Endothelial cell (in vitro differentiated cells): ENCODE data around the gene MCM6. TPM values are rescaled to one million over a fixed set of nuclear protein-coding genes. Genes with fewer than 3 reads are reported as not detected.

ENCODE experiments used
- DNase-seq: peaks from one replicate; pipeline ENCODE4 v3.0.0; 2021; ENCODE audit warnings: low spot score
- H3K27ac Mint-ChIP-seq: one replicate; pipeline ENCODE4 v1.8.0; 2021; ENCODE audit warnings: mixed read lengths, inconsistent platforms; ENCODE audit not compliant: unreplicated experiment
- H3K27me3 Mint-ChIP-seq: one replicate; pipeline ENCODE4 v1.8.0; 2021; ENCODE audit warnings: mild to moderate bottlenecking, moderate library complexity, mixed read lengths, inconsistent platforms; ENCODE audit not compliant: unreplicated experiment
- H3K36me3 Mint-ChIP-seq: one replicate; pipeline ENCODE4 v1.8.0; 2021; ENCODE audit warnings: mild to moderate bottlenecking, low read depth, mixed read lengths, inconsistent platforms; ENCODE audit not compliant: unreplicated experiment
- H3K4me1 Mint-ChIP-seq: one replicate; pipeline ENCODE4 v1.8.0; 2021; ENCODE audit warnings: mild to moderate bottlenecking, mixed read lengths, inconsistent platforms; ENCODE audit not compliant: unreplicated experiment
- H3K4me3 Mint-ChIP-seq: one replicate; pipeline ENCODE4 v1.8.0; 2021; ENCODE audit warnings: mild to moderate bottlenecking, mixed read lengths, inconsistent platforms; ENCODE audit not compliant: unreplicated experiment
- H3K9me3 Mint-ChIP-seq: one replicate; pipeline ENCODE4 v1.8.0; 2021; ENCODE audit warnings: mixed read lengths, inconsistent platforms; ENCODE audit not compliant: unreplicated experiment
- long read RNA-seq: library from polyadenylated mRNA; unstranded; transcript quantifications from one replicate; pipeline ENCODE4 v2.0.0, GENCODE V29; 2020; ENCODE audit not compliant: unreplicated experiment
- total RNA-seq: library from RNA; stranded (reverse); fragmentation: NEBNext Ultra II Directional; extraction: Animal tissue kit (Norgen Biotek cat#: 25700); gene quantifications from one replicate; pipeline ENCODE4 v1.2.1, GENCODE V29; 2021; ENCODE audit not compliant: unreplicated experiment
- TF ChIP-seq, protein P1 (sequence below): fragments of 200-600 bp; sonication (generic); IDR thresholded peaks from one replicate; pipeline ENCODE4 v1.5.0; 2021; ENCODE audit warnings: antibody characterized with exemption; ENCODE audit not compliant: unreplicated experiment

MCM6 gene
- total RNA-seq: 27.2 TPM
- long read RNA-seq, transcript MCM6-201 (17 exons, 3,736 nt): major isoform, 13 of 15 reads
- long read RNA-seq, partial matches to known transcripts: 2 of 15 reads
- long read RNA-seq, other reads (novel, unspliced or antisense): 0 of 15 reads

DNA sequence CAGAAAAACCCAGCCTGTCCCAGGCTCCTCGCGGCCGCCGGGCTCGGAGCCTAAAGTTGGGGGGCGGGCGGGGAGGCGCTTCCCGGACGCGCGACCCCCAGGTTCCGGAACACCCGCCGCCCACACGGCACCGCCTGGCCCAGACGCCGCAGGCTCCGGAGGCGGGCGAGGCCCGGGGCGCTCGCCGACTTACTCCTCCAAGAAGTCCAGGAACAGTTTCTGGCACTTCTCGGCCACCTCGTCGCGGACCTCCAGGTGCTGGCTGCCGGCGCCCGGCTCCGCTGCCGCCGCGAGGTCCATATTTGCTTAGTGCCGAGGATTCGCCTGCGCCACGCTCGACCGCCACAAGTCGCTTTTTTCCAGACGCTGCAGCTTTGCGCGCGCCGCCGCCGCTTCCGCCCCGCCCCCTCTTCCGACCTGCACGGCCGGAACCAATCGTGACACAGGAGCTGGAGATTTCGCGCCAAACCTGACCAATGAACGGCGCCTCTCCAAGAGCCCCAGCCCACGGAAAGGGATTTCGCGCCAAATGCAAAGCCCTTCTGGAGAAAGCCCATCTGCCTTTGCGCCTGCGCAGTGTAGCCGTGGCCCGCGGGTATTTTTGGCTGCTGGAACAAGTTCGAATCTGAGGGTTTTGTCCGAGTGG, at the start of gene MCM6:
Gene MCM6, minus strand, starts transcription at position 378 of the 646 bp plus-strand sequence. Its CDS starts 78 bp downstream, at position 300.
- H3K36me3 Mint-ChIP-seq: peaks cover 3% of the 10 kb centered on the region
- H3K27me3 Mint-ChIP-seq: peaks cover 9% of the 10 kb centered on the region
- TF ChIP-seq, protein P1, sequence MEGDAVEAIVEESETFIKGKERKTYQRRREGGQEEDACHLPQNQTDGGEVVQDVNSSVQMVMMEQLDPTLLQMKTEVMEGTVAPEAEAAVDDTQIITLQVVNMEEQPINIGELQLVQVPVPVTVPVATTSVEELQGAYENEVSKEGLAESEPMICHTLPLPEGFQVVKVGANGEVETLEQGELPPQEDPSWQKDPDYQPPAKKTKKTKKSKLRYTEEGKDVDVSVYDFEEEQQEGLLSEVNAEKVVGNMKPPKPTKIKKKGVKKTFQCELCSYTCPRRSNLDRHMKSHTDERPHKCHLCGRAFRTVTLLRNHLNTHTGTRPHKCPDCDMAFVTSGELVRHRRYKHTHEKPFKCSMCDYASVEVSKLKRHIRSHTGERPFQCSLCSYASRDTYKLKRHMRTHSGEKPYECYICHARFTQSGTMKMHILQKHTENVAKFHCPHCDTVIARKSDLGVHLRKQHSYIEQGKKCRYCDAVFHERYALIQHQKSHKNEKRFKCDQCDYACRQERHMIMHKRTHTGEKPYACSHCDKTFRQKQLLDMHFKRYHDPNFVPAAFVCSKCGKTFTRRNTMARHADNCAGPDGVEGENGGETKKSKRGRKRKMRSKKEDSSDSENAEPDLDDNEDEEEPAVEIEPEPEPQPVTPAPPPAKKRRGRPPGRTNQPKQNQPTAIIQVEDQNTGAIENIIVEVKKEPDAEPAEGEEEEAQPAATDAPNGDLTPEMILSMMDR: no peak
- H3K4me1 Mint-ChIP-seq: peaks cover 12% of the 10 kb centered on the region
- H3K4me3 Mint-ChIP-seq: peak within 1 kb of the TSS; percentile 94
- peak within 1 kb of the TSS; percentile 37 for H3K27ac Mint-ChIP-seq
- peak; percentile 95 for DNase-seq
- H3K9me3 Mint-ChIP-seq: no peaks in the 10 kb centered on the region

DNA sequence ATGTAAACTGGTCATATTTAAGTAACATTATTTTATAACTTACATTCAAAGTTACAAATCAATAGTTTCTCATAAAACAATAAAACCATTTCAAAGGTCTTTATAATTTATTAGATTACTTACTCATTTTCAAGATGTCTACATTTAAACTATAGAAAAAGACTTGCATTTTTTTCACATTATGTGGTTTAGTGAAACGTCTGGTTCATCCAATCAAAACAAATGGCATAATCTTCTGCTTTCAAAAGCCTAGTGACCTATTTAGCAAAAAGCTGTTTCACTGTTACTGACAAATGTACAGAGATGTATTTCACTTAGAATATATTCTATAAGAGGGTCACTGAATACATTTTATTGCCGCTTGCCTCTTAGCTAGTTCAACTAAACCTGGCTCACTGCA, 49.3 kb upstream of the MCM6 start:
- Mint-ChIP-seq H3K36me3 (peaks cover 5% of the 10 kb centered on the region), H3K27ac (no peak overlapping the region), H3K27me3 (no peaks in the 10 kb centered on the region), H3K9me3 (no peaks in the 10 kb centered on the region), H3K4me1 (no peaks in the 10 kb centered on the region), H3K4me3 (no peak overlapping the region)
- DNase-seq: no peak
- TF ChIP-seq, protein P1: no peak

DNA sequence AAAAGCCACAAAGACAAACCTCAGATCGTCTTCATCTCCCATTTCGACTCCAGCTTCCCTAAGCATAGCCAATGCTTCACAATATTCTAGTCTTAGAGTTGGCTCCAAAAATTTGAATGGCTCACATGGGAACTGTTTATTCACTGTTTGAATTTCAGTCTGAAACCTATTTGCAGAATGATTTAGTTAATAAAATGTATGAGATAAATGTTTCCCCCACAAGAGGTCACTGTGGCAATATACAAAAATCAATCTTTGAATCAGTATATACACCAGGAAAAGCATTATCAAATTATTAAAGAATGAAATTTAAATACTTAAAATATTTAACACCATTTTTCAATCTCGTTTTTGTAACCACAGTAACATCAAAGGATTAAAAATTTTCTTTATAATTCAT, 40.0 kb upstream of the MCM6 start:
- H3K4me3 Mint-ChIP-seq: no peak overlapping the region
- DNase-seq: no peak
- H3K27me3 Mint-ChIP-seq: no peaks in the 10 kb centered on the region

DNA sequence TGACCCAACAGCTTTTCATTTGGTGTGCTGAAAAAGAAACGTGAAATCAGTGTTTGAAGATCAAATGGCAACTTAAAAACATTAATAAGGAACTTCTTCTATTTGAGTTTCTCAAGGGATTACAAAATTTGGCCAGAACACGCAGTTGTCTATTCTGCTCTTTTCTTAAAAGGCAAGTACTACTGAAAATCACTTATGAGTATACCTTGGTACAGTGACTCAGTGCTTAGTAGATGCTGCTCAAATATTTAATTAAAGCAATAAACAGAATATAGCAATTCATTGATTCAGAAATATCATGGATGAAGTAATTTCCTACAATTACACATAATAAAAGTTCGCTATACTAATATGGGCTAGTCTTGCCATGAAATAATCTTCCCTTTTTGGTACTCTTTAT, 38.2 kb upstream of the MCM6 start:
- Mint-ChIP-seq H3K4me3 (no peak overlapping the region), H3K36me3 (peaks cover 5% of the 10 kb centered on the region), H3K4me1 (no peaks in the 10 kb centered on the region), H3K27ac (no peak overlapping the region), H3K9me3 (no peaks in the 10 kb centered on the region), H3K27me3 (no peaks in the 10 kb centered on the region)
- no peak for DNase-seq
- TF ChIP-seq, protein P1: no peak

More for the DNA sequence above, 40.0 kb upstream of the MCM6 start:
- Mint-ChIP-seq H3K27ac (no peak overlapping the region), H3K36me3 (peaks cover 2% of the 10 kb centered on the region), H3K9me3 (no peaks in the 10 kb centered on the region), H3K4me1 (no peaks in the 10 kb centered on the region)
- TF ChIP-seq, protein P1: peak; percentile 70

DNA sequence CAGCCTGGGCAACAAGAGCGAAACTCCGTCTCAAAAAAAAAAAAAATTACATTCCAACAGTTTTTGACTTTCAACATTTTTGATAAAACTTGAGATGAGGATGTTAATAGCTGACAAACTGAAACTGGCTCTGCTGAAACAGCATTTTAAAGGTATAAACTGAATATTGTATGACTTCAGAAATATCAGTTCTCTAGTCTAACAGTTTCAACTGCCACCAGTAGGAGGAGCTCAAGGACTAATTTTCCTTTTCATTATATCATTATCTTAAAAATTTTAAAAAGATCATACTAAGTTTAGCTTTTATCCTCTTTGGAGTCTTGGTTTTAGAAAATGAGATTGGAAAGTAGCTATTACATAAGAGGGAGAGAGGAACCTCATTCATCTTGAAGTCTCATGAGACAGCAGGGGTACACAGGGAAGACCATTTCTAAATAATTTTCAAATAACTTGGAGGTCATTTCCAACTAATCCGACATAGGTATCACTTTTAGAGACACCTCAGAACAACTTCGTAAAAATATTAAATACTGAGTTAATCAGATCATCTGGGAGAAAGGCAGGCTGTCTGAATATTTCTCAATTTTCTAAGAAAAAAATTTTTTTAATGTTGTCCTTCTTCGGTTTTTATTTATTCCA, 37.6 kb upstream of the MCM6 start:
- DNase-seq: peak; percentile 34
- no peak overlapping the region for H3K4me3 Mint-ChIP-seq
- peaks cover 8% of the 10 kb centered on the region for H3K36me3 Mint-ChIP-seq
- H3K4me1 Mint-ChIP-seq: no peaks in the 10 kb centered on the region
- H3K27ac Mint-ChIP-seq: no peak overlapping the region
- no peaks in the 10 kb centered on the region for H3K27me3 Mint-ChIP-seq
- no peaks in the 10 kb centered on the region for H3K9me3 Mint-ChIP-seq
- TF ChIP-seq, protein P1: peak; percentile 94
